ENCODE results near the gene MTMR2.

MTMR2 gene

DNA sequence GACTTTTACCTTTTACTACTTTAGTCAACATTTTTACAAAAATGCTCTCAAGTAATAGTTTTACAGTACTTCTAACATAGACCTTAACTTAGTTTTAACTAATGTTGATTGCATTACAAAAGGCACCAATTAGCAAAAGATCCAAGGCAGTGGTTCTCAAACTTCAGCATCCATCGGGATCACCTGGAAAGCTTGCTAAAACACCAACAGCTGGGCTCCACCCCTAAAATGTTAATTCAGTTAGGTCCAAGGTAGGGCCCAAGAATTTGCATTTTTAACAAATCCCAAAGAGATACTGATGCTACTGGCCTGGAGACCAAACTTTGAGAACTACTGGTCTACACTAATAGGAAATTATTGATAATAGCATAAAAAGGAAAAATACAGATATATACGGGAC lies 5.9 kb downstream of the MTMR2 start:
- no peak for DNase-seq (ENCODE audit: low spot score)

DNA sequence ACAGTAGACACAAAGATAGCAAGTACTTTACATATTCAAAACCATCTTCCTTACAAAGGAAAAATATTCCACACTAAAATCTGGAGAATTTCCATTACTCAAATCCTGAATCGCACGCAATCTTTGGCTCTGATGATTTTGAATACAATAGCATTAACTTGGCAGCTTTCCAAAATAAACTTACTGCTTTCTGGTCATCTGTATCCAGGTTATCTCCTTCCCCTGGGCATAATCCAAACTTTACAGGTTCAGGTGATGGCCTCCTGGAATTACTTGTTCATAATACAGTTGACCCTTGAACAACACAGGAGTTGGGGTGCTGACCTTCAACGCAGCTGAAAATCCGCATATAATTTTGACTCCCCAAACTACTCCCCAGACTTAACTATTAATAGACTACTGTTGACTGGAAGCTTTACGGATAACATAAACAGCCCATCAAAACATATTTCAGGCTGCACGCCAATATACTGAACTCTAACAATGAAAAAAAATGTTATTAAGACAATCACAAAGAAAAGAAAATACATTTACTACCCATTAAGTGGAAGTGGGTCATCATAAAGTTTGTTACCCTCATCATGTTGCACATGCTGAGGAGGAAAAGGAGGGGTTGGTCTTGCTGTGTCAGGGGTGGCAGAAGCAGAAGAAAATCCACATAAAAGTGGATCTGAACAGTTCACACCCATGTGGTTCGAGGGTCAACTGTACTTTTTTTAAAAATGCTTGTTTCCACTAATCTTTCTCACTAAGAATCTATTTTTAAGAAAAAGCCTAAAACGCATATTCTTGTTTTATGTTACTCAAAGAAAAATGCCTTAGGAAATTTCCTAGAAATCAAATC lies 6.5 kb downstream of the MTMR2 start:
- no peak for DNase-seq (ENCODE audit: low spot score)

DNA sequence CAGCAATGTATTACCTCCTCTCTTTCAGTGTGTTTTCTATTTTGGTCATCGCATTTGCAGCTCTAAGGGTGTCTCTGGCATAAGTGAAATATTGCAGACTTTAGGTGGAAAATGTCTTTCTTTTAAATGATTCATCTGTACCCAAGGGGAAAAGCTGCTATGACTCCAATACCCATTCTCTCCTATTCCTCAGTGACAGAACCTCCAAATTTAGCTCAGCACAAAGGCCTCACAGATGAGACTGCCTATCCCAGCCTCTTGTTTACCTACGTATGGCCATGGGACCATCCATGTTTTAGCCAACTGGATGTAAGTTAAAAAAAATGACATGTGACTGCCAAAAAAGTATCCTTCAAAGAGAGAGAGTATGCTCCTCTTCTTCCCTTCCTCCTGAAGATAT lies 7.9 kb downstream of the MTMR2 start:
- no peak for DNase-seq (ENCODE audit: low spot score)

DNA sequence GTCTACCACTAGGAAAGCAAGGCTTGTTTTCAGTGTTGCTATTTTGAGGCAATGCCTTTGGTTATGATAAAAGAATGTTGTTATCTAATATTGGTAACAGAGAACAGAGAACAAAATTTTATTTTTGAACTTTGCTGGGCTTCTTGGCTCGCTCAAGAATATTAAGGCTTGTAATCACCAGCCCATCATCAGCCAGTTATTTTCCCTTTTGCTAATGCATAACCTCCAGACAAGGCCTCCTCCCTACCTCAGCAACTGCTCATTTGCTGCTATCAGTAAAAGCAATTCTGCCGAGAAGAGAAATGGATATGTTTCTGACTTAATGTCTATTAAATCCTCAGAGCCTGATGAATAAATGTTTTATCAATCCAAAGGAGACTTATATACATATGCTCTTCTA lies 8.9 kb downstream of the MTMR2 start:
- no peak for DNase-seq (ENCODE audit: low spot score)

DNA sequence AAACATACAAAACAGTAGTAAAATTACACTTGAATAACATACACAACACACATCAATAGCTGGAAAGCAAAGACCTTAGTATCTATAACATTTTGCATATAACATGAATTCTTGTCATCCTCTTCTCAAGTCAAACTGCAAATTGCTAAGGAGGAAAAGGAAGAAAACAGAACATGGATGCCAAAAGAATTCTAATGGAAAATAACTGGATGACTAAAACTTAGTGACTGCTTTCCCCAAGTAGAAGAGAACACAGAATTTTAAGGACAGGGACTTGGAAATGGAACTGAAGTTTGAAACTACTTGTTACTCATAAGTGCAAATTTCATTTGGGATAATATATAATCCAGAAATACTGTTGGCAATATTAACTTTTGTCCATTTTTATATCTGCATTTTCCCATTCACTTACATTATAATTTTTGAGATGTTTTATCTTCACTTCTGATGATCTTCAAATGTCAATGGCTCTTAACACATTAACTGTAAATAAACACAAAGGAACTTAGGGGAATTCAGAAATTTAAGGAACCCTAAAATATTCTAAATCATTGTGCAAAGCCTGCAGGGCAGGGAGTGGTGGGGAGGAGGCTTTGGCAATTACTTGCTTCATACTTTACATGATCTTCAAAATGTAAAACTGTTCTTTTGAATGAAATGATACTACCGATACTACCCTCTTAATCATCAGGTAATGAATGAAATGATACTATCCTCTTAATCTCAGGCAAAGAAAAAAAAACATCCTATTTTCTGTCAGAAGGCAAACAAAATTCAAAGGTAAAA lies 9.9 kb downstream of the MTMR2 start:
- DNase-seq (ENCODE audit: low spot score): no peak

DNA sequence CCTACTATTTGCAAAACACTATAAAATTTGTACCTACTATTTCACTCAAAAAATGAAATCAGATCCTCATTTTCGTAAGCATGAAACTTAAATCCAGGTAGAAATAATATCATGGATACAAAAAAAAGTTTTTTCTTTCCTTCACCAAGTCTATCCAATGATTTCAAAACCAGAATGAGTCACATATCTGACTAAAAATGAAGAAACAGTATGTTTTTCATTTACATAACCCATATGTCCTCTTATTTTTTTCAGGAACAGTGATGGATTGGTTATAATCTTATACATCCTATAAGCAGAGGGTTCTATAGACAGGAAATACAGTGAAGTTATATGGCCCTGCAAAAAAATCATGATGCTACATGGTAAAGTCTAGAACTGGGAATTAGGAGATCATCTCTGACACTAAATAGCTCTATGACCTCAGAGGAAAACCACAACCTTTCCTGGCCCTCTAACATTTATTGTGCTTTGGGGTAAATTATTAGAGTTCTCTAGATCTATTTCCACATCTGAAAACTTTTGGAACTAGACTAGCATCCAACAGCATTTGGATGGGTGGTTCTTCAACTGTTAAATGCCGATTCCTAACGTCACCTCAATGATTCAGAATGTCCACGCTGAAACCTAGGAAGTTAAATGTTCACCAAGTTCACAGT lies 10.9 kb downstream of the MTMR2 start:
- DNase-seq (ENCODE audit: low spot score): no peak

DNA sequence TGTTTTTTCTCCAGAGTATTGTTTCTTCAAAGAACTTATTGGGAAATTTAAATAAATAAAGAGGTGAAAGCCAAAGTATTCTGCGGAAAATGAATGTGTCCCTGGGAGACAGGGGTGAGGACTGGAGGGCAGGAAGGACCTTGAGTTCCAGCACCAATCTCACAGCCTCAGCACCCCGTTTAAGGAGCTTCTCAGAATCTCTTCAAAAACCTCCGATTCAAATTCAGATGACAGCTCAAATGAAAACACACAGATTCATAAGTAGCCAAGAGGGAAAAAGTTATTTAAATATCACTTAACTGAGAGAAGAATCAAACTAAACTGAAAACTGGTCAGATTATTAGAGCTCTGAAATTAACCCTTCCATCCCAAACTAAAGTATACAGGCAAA lies 12.5 kb downstream of the MTMR2 start:
- no peak for DNase-seq (ENCODE audit: low spot score)

DNA sequence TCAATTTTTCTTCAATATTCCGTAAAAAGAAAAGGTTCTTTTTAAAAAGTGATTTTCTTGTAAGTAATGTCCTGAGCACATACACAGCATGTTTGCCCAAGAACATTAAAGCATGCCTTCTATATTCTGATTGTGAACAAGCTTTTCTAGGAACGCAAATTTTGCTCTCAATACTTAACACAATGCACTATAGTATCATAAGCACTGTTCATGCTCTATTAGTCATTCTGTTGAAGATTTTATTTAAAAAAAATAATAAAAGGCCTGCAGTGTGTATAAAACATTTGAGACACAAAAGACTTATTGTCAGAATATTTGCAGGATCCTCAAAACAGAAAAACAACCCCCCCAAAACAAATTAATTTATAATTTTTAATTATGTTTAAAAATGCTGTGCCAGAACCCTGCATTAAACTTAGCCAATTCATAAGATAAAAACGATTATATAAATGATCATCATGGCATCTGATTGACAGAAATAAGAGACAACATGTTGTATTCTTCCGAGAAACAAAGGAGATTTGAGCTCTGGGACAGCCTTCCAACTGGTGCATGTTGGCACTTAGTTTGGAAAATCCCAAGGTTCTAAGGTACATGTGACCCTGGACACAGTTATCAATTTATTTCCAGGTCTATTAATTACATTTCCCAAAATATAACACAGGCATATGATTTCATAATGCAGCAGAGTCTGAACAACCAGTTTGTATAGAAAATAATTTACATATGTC lies 13.1 kb downstream of the MTMR2 start:
- no peak for DNase-seq (ENCODE audit: low spot score)

DNA sequence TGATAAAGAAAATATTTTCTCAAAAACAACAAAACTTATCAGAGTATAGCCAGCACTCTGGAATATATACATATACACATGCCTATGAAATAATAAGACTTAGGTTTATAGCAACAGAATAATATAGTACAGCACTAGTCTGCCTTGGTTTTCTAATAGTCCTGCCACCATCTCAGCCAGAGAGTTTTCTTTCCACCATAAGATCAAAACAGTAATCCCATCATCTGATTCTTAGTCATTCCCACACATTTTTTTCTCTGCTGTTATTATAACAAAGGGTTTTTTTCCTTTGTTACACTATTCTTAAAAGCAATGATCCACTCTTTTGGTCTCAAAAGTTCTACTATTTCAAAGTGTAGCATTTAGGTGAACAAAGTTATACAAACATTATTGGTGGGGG lies 15.1 kb downstream of the MTMR2 start:
- DNase-seq (ENCODE audit: low spot score): no peak

DNA sequence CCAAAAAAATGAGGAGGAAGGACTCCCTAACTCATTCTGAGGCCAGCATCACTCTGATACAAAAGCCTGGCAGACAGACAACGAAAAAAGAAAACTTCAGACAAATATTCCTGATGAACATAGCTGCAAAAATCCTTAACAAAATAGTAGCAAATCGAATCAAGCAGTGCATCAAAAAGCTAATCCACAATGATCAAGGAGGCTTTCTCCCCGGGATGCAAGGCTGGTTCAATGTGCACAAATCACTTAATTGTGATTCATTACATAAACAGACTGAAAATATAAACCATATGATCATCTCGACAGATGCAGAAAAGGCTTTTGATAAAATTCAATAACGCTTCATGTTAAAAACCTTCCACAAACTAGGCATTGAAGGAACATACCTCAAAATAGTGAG lies 16.4 kb downstream of the MTMR2 start:
- DNase-seq (ENCODE audit: low spot score): no peak

DNA sequence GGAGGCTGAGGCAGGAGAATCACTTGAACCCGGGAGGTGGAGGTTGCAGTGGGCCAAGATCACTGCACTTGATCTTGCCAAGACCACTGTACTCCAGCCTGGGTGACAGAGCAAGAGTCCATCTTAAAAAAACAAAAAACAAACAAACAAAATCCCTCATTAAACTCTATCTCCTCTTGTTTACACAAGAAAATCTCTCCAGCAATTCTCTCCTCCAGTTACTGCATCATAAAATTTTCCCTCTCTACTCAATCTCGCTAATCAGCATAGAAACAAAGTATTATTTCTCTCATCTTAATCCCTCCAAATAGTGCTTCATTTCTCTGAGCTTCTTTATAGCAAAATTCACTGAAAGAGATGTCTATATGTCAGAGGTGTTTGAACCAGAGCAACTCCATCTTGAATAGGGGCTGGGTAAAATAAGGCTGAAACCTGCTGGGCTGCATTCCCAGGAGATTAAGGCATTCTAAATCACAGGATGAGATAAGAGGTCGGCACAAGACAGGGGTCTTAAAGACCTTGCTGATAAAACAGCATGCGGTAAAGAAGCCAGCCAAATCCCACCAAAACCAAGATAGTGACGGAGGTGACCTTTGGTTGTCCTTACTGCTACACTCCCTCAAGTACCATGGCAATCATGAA lies 19.8 kb downstream of the MTMR2 start:
- no peak for DNase-seq (ENCODE audit: low spot score)

DNA sequence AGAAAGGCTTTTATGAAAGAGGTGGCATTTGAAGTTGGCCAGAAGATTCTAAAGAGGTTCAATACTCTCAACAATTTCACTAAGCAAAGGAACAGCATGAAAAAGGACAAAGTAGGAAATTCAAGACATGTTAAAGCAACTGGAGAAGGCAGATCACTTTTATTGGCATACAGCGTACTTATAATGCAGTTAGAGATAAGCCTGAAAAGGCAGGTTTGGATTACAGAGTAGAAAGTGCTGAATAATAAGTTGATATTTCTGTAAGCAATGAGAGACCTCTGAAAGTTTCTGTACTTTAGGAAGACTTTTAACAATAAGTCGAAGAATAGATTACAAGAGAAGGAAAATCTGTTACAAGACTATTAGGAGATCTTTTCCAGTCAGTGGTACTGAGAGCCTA lies 25.1 kb downstream of the MTMR2 start:
- DNase-seq (ENCODE audit: low spot score): no peak

DNA sequence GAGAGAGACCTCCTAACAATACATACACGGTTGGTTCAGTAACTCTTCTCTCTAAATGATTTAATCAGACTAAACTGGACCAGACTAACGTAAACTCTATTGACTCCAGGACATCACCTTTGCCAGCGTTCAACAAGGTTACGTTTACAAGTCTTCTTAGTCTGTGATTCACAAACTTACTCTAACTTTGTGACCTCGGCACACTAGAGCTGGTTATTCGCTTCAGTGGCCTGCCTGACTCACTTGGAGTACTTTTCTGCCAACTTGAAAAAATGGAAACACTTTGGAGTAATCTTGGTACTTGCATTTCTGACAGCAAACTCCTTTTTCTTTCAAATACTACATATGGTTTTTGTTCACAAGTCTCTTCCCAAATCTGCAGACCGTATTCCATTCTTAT lies 26.2 kb downstream of the MTMR2 start:
- DNase-seq (ENCODE audit: low spot score): no peak

DNA sequence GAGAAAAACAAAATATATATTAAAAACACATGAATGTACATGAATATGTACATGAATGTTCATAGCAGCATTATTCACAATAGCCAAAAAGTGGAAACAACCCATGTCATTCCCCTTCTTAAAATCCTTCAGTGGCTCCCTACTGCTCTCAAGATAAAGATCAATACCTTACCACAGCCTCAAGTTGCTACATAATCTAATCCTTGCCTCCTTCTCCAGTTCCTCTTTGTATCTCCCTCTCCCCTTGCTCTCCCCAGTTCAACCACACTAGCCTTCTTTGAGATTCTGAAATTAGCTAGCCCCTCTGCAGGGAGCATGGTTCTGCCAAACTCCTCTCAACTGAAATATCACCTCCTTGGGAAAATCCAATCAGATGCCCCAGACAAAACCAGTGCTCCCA lies 28.1 kb downstream of the MTMR2 start:
- no peak for DNase-seq (ENCODE audit: low spot score)

DNA sequence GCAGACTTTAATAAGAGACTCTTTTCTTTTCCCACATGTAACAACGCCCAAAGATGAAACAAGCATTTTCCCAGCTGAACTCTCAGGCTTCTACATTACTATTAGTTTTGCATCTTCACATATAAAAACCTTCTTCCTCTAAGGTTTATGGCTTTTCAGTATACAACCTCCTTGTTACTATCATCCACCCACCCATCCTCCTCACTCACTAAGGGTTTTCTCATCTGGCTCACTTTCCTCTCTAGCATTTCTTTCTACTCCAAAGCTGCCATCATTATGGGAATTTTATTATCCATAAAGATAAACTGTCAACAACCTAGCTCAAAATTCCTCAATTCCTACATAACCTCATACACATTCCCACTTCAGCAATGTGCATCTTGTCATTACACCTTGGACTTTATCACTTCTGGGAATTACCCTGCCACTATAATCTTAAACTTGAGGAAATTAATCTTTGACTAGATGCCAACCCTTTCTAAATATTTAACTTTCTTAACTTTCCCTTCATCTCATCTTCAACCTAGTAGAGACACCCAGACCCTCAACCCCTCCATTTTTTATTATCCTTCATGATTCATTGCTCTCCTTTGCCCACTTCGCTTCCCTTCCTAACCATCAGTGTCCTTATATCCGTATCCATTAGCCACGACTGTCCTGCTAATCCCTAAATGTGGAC lies 30.9 kb downstream of the MTMR2 start:
- DNase-seq (ENCODE audit: low spot score): no peak

DNA sequence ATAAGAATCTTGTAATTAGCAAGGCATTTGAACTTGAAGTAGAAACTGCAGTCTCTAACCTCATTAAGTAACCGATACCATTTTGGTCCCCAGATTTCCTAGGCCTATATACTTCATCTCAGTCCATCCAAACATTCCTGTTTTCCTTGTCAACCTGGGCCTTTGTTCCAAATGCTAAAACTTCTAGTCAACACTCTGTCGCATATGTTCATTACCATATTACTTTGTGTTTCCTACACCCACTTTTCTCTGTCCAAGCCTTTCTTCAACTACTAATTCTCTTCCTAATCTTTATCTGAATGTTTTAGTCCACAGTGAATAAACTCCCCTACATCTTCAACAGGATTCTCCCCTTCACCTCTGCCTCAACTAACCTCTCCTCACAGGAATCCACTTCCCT lies 31.4 kb downstream of the MTMR2 start:
- DNase-seq (ENCODE audit: low spot score): no peak

DNA sequence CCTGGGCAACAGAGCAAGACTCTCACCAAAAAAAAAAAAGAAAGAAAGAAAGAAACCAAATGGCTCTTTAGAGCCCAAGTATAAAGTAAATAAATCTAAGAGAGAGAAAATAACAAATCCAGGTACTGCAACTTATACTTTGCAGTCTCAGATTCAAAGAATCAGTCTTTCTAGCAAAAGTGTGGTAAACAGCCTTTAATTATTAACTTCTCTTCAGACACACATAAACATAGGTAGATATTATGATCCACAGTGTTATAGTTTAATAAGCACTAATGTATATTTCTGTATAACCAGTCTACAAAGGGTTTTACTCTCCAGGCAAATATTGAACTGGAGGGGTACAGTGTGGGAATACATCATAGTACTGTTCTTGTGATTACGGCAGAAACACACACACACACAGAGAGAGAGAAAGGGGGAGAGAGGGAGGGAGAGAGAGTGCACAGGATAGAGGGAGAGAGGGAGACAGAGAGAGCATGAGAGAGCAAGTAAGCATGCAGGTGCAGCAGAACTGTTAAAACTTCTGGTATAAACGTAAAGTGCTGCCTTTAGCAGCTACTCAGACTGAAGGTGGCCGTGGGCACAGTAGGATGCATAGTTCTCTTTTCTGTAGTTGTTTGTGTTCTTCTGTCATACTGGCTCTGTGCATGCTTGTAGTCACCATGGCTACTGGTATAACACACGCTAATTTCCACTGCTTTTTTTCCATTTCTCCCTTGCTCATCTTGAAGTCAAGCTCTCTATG lies 32.3 kb downstream of the MTMR2 start:
- no peak for DNase-seq (ENCODE audit: low spot score)

DNA sequence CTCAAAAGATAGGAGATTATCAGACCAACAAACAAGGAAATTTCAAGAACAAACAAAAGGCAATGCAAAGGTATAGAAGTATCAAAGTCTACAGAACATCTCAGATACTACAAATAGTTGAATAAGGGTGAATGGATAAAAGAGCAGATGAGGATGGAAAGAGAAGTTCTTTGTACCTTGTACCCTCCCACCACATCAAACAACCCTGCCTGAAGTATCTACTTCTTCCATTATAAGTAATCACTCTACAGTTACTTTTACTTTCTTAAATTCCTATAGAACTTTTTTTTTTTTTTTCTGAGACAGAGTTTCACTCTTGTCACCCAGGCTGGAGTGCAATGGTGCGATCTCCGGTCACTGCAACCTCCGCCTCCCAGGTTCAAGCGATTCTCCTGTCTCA lies 35.1 kb downstream of the MTMR2 start:
- no peak for DNase-seq (ENCODE audit: low spot score)

DNA sequence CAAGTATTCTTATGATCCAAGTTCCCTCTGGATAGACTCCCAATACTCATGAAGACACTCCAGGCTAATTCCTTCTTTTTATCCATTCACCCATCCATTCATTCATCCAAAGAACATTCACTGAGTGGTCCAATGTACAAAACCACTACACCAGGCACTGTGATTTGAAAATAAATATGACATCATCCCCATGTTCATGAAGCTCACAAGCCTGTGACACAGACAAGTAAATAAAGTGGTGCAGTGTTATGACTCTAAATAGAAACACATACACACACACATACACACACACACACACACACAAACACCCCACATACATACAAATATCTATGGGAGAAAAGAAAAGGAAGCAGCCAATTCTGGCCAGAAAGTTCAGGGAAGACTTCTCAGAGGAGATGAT lies 35.5 kb downstream of the MTMR2 start:
- no peak for DNase-seq (ENCODE audit: low spot score)

DNA sequence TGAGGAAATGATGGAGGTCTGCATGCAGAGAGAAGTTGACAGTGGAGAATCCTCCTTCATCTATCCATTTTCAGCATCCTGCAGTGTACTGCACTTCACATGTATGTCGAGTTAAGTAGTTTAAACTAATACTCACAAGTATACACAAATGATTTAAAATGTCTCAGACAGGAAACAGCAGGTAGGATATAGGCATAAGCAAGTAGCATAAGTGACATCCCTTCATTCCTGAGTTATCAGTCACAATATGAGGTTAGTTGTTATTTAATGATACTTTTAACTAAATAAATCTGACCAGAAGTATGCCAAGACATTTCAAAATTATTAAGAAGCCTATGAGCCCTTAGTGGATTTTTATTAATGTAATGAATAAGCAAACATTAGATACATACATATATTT lies 37.4 kb downstream of the MTMR2 start:
- DNase-seq (ENCODE audit: low spot score): no peak

DNA sequence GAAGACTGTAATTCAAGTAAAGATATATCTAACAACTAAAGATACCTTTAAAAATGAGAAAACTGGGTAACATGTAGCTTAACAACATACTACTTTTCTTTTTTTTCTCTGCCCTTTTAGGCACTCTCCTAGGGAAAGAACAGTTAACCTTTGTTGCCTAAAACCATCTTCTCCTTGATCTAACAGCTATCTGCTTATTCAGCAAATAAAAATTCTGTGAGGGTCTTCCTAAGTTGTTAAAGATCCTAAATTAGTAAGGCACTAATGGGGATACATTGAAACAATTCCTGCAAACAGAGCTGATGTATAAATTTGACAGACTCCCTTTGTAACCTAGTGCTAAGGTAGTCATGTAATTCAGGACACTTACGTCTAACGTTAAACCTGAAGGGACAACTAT lies 39.1 kb downstream of the MTMR2 start:
- no peak for DNase-seq (ENCODE audit: low spot score)
